ENCODE measurements around the gene KCNN3. TPM values are rescaled to one million over a fixed set of nuclear protein-coding genes. Genes with fewer than 3 reads are reported as not detected.

The KCNN3 gene
- total and polyA plus RNA-seq, 2 of the 8 experiments (the other 6 are each of a cell fraction or from before 2014, with no cell fraction given), result 2.8 to 3.7 TPM

GRCh38 chr1:154717528-154717924 is 152.6 kb downstream of the KCNN3 start:
- H4K91ac ChIP-seq (replicated peaks; ENCODE audit: insufficient read length, low read length), result no peak overlapping the region
- 88% methylated on average over 7 of the region's 7 CpGs; no CpG with 5 or more reads in 1 of the 2 experiments for WGBS, 2 experiments (ENCODE audit: extremely low coverage in 1 of 2, insufficient coverage in 1 of 2, insufficient read length in 1 of 2, insufficient replicate concordance in 2 of 2, low coverage in 1 of 2, low lambda C conversion rate in 2 of 2, missing lambda C conversion rate in 1 of 2)
- no peak overlapping the region for H2BK5ac ChIP-seq (ENCODE audit: low read depth, low read length)
- no peak overlapping the region for H3K23ac ChIP-seq (ENCODE audit: insufficient read length)
- H3K56ac ChIP-seq (replicated peaks; ENCODE audit: insufficient read length, low read depth, low read length), result no peak overlapping the region
- H3K27ac ChIP-seq (ENCODE audit: low read depth, low read length), result no peak overlapping the region
- H3K23me2 ChIP-seq (ENCODE audit: low read depth, low read length), result peaks cover 9% of the 10 kb centered on the region; the same call in 1 of the 2 replicates
- ChIA-PET CTCF (ENCODE audit: partially characterized antibody) (interaction anchor here (0.6 to 1.4 kb wide), 5 partner anchors 27 to 151 kb away, joined by 3 to 4 read pairs (median 3); no protein-coding TSS in a partner anchor), POLR2A (ENCODE audit: partially characterized antibody) (interaction anchor here (0.6 kb wide), 1 partner anchor 41 kb away, joined by 4 read pairs; no protein-coding TSS in a partner anchor)
- H3K9me3 ChIP-seq (ENCODE audit: insufficient read depth in 2 of 2, low read depth in 1 of 2, low read length in 1 of 2), result no peaks in the 10 kb centered on the region
- no peak overlapping the region for H2AK5ac ChIP-seq (ENCODE audit: low read depth, low read length)
- H4K5ac ChIP-seq (ENCODE audit: insufficient read length, low read depth, low read length), result no peak overlapping the region
- H3K14ac ChIP-seq (ENCODE audit: insufficient read length), result no peak overlapping the region
- no peak overlapping the region for H4K8ac ChIP-seq (ENCODE audit: extremely low read depth, insufficient read depth, low read length)
- FAIRE-seq, result no peak
- no peak overlapping the region for H2BK20ac ChIP-seq (ENCODE audit: low read length)
- H3K4me2 ChIP-seq (ENCODE audit: insufficient read depth in 1 of 2, low read depth in 2 of 2, low read length in 2 of 2), result no peak overlapping the region
- H3K79me1 ChIP-seq (ENCODE audit: low read depth, low read length), result peaks cover 3% of the 10 kb centered on the region; the same call in 1 of the 2 replicates
- no peak overlapping the region for H2BK15ac ChIP-seq (ENCODE audit: low read length)
- H3K36me3 ChIP-seq (ENCODE audit: control insufficient read depth in 2 of 4, insufficient read depth in 4 of 4, low read length in 3 of 4), result no peaks in the 10 kb centered on the region; a peak in 1 of 8 replicates
- H3K27me3 ChIP-seq (replicated peaks in 1 of 4; ENCODE audit: control insufficient read depth in 3 of 4, extremely low read depth in 1 of 4, insufficient read depth in 3 of 4, low read length in 3 of 4), result no peaks in the 10 kb centered on the region
- H3K9ac ChIP-seq (replicated peaks in 1 of 4; ENCODE audit: extremely low read depth in 1 of 4, low read depth in 3 of 4, low read length in 3 of 4), result no peak overlapping the region
- TF ChIP-seq JUND (IDR thresholded peaks at IDR 0.05; ENCODE audit: low read length) (no peak), SIX5 (IDR thresholded peaks at IDR 0.05; ENCODE audit: low read depth, low read length) (no peak), GABPA (IDR thresholded peaks at IDR 0.05; ENCODE audit: borderline replicate concordance, insufficient read depth, low read length) (no peak), TBP (IDR thresholded peaks at IDR 0.05; ENCODE audit: low read depth, low read length) (no peak), TCF12 (IDR thresholded peaks at IDR 0.05; ENCODE audit: low read depth, low read length) (no peak), CHD2 (IDR thresholded peaks at IDR 0.05; ENCODE audit: low read length) (no peak)
- H3K4me3 ChIP-seq (ENCODE audit: extremely low read depth in 1 of 4, insufficient read depth in 2 of 4, low read depth in 3 of 4, low read length in 4 of 4), result no peak overlapping the region
- H3K4ac ChIP-seq (replicated peaks; ENCODE audit: insufficient read length, low read depth, low read length), result no peak overlapping the region
- H2BK120ac ChIP-seq (replicated peaks; ENCODE audit: low read depth, low read length), result no peak overlapping the region
- H3K4me1 ChIP-seq (replicated peaks in 1 of 4; ENCODE audit: control insufficient read depth in 3 of 4, insufficient read depth in 4 of 4, low read length in 3 of 4), result no peaks in the 10 kb centered on the region
- no peak overlapping the region for H2AFZ ChIP-seq (ENCODE audit: low read length)
- DNase-seq (ENCODE audit: low read depth in 1 of 2, low spot score in 2 of 2), result no peak
- no peak overlapping the region for H3K18ac ChIP-seq (ENCODE audit: extremely low read depth, low read length)
- no peaks in the 10 kb centered on the region for H3K79me2 ChIP-seq (ENCODE audit: control insufficient read depth in 1 of 2, insufficient read depth in 2 of 2, low read length in 2 of 2)
- H4K20me1 ChIP-seq (replicated peaks in 1 of 2; ENCODE audit: control insufficient read depth in 1 of 2, insufficient read depth in 2 of 2, low read length in 2 of 2), result peaks cover 0 to 4% of the 10 kb centered on the region in 2 experiments
- H2BK12ac ChIP-seq (ENCODE audit: low read depth, low read length), result no peak overlapping the region
